ENCODE measurements around the gene RBM3.

Gene RBM3

GRCh38 chrX:48578661-48579128 is 4.4 kb downstream of the RBM3 start:
- TF ChIP-seq CTCF (conservative IDR thresholded peaks at IDR 0.05; ENCODE audit: low read length): no peak
- no peak overlapping the region for H3K4me3 ChIP-seq (ENCODE audit: low read length)
- DNase-seq (ENCODE audit: low read depth): no peak

- no peak for TF ChIP-seq CTCF (conservative IDR thresholded peaks at IDR 0.05; ENCODE audit: low read length)
- DNase-seq (ENCODE audit: low read depth): no peak
- H3K4me3 ChIP-seq (ENCODE audit: low read length): no peak overlapping the region
These were observed 5.0 kb downstream of the RBM3 start for GRCh38 chrX:48579259-48579658.

- no peak for TF ChIP-seq CTCF (conservative IDR thresholded peaks at IDR 0.05; ENCODE audit: low read length)
- H3K4me3 ChIP-seq (ENCODE audit: low read length): no peak overlapping the region
- no peak for DNase-seq (ENCODE audit: low read depth)
These were observed 6.4 kb downstream of the RBM3 start for GRCh38 chrX:48580662-48581061.

GRCh38 chrX:48584698-48585097 is 10.4 kb downstream of the RBM3 start:
- no peak overlapping the region for H3K4me3 ChIP-seq (ENCODE audit: low read length)
- no peak for TF ChIP-seq CTCF (conservative IDR thresholded peaks at IDR 0.05; ENCODE audit: low read length)
- DNase-seq (ENCODE audit: low read depth): no peak

- no peak overlapping the region for H3K4me3 ChIP-seq (ENCODE audit: low read length)
- no peak for DNase-seq (ENCODE audit: low read depth)
- no peak for TF ChIP-seq CTCF (conservative IDR thresholded peaks at IDR 0.05; ENCODE audit: low read length)
These were observed 15.3 kb downstream of the RBM3 start for GRCh38 chrX:48589482-48590162.

- no peak overlapping the region for H3K4me3 ChIP-seq (ENCODE audit: low read length)
- no peak for TF ChIP-seq CTCF (conservative IDR thresholded peaks at IDR 0.05; ENCODE audit: low read length)
These were observed 16.2 kb downstream of the RBM3 start for GRCh38 chrX:48590203-48591103.

More at GRCh38 chrX:48590203-48591103, 16.2 kb downstream of the RBM3 start:
- DNase-seq (ENCODE audit: low read depth): no peak
